ENCODE measurements around the gene ASTN2.

DNA sequence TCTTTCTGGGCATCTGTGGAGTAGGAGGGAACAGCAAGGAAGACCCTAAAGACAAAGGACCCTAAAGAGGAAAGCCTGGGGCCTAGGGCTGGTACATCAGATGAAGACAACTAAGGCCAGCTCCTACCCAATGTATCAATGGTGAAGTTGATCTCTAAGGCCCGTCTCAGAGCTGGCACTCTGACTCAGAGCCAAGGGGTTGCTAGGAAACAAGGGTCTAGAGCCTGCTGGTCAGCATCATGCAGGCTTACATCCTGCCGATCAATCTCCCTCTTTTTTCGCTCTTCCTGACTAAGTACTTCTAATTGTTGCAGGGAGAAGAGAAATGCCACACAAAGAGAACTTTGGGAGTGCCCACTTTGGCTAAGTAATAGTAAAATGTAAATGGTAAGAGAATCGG lies 701.6 kb downstream of the ASTN2 start:
- TF ChIP-seq POLR2A (IDR thresholded peaks at IDR 0.05; ENCODE audit: low read length) (no peak), GATA1 (IDR thresholded peaks at IDR 0.05; ENCODE audit: low read depth, low read length) (no peak)

Measured in erythroblast (primary cell).